GM03348 (cell line): ENCODE results near the gene LRRC47.
"Not testable (repeated sequence)": the region's sequence is repeated elsewhere in the genome, so short reads cannot be mapped to it uniquely, and the experiment has no call there.

ENCODE experiments used
- DNase-seq: peaks from one replicate; pipeline ENCODE4 v3.0.0; 2012; ENCODE audit warnings: low spot score

The LRRC47 gene

DNA sequence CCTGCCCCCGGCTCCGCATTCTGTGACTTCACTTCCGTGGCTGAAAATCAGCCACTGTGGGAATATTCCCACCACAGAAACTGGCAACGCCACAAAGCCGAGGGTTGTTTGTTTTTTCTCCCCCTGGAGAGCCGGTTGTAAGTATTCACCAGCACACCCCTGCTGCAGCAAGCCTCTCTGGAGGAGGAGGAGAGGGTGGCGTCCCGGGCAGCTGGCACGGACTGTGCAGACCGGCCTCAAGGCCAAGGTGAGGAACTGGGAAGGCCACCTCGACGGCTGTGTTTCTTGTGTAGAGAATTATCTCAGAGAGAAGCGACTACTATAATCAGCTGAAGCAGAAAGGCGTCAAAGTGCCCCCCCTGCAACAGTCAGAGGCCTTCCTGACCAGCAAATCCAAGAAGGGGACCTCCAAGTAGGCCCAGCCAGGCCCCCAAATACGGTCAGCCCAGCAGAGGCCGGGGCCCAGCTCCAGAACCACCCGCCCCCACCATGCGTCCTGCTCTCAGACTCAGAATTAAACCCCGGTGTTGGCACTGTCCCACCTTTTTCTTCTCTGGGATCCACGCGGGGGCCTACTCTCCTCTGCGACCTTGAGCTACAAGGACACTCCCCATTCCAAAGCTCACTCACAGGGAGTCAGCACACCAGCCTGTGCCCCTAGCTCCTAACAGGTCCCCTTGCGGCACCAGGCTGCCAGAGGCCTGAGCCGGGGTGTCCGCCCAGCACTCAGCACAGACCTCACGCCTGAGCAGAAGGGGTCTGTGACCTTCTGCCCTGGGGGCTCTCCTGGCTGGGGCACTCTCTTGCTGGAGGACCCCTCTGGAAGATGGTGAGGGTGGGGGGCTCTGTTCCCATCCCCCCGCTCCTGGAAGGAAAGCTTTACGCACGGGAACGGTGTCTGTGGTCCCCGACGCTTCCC lies 24.9 kb downstream of the LRRC47 start:
- no peak for DNase-seq

GRCh38 chr1:3770047-3770765 lies 26.1 kb downstream of the LRRC47 start:
- DNase-seq: no peak

DNA sequence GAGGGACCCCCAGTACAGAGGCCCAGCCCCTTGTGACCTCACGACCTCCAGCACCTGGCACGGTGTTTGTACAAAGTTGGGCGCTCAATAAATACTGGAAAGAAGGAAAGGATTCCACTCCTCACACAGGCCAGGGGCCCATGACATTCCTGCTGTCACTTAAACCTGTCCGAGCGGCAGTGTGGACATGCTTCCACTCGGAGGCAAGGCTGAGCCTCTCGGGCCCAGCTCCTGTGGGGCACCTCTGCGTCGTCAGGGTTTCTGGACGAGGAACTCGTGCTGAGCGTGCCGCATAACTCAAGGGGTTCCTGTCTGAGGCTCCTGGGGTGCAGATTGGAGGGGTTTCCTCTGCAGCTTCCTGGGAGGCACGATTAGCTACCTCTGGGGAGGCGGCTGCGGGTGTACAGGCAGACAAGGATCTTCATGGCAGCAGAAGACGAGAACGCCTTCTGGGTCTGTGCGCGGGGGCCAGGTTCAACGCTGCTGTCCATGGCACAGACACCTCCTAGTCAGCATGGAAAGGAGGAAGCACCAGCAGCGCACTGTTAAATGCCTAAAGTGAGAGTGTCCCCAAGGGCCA lies 27.4 kb downstream of the LRRC47 start:
- no peak for DNase-seq

DNA sequence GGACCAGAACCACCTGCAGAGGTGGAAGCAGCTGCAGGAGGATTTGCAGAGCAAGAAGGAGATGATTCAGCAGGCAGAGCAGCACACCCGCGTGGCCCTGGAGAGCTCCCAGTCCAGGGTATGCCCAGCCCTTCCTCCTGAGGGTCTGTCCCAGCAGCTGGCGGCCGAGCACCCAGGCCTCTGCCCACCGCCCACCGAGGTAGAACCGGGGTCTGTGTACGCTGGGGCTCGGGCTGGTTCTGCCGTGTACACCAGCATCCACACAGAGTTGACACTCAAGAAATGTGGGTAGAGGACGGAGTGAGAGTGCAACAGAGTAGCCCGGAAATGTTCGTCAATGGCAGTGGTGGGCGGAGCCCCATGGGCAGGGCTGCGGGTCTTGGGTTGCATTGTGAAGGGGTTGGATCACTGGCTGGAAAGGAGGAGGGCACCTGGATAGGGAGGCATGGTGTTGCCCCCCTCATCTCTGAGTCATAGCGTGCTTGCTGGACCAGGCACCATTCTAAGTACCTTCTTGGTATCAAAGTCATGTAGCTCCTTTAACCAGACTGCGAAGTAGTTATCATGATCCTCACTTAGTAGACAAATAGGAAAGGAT lies 28.9 kb downstream of the LRRC47 start:
- no peak for DNase-seq

- no peak for DNase-seq
These were observed 32.8 kb downstream of the LRRC47 start for GRCh38 chr1:3763351-3764125.

DNA sequence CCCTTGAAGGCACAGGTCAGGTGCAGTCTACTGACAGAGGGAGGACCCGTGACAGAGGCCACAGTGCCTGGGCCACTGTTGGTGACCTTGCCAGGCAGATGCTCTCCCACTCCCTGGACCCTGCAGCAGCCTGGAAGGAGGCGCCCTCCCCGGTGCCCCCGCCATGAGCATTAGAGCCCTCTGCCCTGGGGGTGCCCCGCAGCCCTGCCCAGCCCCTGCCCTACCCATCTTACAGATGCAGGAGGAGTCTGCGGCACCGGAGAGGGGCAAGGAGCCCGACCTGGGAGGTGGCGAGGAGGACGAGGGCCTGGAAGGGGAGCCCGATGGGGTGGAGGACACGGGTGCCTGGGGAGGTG lies 33.4 kb downstream of the LRRC47 start:
- no peak for DNase-seq

DNA sequence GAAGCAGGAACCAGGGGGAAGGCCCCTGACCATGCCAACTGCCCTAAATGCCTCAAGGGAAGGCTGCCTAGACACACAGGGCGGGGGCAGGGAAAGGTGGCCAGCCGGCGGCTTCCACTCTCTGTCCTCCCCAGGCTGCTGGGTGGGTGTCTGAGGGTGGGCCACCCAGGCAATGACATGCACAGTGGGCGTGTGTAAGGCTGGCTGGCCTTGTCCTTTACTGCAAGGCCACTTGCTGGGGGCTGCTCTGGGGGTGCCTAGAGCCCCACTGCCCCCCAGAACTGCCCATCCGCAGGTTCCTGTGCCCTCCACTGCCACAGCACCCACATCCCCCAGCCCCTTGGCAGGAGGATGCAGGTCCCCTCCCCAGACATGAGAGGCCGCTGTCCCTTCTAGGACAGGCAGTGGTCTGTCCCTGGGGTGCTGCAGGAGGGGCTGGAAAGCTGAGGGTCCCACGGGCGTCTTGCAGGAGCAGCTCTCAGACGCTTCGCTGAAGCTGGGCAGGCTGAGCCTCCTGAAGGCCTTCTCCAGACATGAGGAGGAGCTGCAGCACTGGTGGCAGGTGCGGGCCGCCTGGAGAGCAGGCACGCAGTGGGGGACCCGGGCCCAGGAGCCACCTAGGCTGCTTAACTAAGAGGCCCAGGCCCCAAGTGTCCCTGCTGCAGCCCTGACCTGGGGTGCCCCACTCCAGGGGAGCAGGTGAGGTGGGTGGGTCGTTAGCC lies 34.0 kb downstream of the LRRC47 start:
- no peak for DNase-seq

- no peak for DNase-seq
These were observed 34.8 kb downstream of the LRRC47 start for GRCh38 chr1:3761296-3762010.

DNA sequence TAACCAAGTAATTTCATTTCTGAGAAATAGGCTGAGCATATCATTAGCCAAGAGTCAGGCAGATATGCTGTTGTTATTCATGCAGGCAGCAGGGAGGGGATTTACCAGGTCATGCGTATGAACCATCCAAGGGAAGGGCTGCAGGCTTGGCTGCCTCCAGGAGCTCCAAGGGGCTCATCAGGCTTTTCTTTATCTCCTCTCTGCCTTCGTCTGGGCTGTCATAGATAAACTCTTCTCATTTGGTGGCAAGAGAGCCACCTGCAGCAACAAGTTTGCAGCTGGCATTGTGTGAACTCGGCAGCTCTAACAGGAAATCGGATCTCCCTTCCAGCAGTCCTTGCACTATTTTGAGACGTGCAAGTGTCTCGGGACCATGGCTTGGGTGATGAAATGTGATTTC lies 36.5 kb downstream of the LRRC47 start:
- no peak for DNase-seq

DNA sequence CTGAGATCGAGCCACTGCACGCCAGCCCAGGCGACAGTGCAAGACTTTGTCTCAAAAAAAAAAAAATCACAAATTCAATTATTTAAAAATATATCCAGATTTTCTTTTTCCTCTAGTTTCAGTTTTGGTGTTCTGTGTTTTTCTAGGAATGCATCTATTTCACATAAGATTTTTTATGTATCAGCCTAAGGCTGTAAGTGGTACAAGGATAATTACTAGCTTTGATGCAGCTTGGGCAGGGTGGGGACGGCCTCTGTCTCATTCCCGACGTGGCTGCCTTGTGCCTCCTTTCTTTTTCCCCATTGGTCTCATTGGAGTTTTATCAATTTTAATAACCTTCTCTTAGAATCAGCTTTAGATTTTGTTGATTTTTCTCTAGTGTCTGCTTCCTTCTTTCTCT lies 37.1 kb downstream of the LRRC47 start:
- no peak for DNase-seq

DNA sequence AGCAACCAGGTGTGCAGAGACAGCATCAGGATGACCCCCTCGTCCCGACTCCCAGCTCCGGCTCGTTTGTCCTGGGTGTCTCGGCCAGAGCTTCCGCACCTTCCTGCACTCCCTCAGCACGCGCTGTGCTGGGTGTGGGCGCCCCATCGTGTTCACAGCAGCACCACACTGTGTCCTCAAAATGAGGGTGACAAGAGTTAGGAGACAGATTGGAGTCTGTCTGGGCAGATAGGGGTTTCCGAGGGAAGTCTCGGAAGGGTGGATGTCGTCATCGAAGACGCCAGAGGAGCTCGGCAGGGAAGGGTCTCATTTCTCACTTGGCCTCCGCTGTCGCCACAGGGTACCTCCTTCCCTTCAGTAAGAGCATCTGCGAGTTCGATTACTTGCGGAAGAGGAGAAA lies 39.9 kb downstream of the LRRC47 start:
- DNase-seq: no peak

DNA sequence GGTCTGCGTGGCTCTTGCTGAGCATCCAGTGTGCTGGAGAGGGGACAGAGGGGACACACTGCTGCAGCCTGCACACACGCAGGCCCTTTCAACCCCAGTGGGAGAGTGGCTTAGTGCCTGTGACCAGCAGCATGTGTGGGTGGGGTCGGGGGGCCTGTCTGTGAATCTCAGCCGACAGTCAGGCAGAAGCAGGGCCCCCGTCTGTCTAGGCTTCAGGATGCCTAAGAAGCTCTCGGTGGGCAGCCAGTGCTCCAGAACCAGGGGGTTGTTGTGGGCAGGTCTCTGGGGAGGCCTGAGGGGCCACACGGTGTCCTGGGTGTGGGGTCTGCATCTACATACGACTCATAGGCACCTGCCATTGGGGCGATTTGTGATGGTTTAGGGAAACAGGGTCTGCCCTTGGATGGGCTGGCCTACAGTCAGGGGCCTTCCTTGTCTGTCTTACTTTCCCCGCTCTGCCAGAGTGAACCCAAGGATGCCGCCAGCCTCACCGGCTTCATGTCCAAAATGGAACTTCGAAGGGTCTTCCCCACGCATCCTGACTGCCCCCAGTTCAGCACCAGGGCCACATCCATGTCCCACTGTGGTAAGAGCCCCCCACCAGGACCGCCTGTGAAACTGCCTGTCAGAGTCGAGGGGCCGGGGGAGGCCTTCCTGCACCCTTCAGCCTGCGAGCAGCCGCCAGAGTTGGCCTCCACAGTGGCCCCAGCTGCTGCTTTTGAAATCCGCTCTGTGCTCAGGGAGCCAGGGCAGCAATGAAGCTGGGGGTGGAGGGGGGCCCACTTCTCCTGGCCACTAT lies 42.4 kb downstream of the LRRC47 start:
- DNase-seq: no peak

- no peak for DNase-seq
These were observed 43.8 kb downstream of the LRRC47 start, which contains the start of gene CCDC27 for GRCh38 chr1:3752400-3752945. Gene CCDC27 (plus strand): TSS chr1:3752450. CDS start chr1:3752482, 32 bp downstream.

DNA sequence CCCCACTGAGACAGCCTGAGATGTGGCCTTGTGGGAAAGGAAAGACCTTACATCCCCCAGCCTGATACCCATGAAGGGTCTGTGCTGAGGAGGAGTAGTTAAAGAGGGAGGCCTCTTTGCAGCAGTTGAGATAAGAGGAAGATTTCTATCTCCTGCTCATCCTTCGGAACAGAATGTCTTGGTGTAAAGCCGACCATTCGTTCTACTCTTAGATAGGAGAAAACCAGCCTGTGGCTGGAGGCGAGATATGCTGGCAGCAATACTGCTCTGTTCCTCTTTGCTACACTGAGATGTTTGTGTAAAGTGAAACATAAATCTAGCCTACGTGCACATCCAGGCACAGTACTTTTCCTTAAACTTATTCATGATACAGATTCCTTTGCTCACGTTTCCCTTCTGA lies 45.6 kb downstream of the LRRC47 start:
- DNase-seq: no peak

- DNase-seq: no peak
These were observed 46.8 kb downstream of the LRRC47 start for GRCh38 chr1:3749512-3749911.

- not testable (repeated sequence) for DNase-seq
These were observed 47.9 kb downstream of the LRRC47 start for GRCh38 chr1:3748316-3748900.

- no peak for DNase-seq
These were observed 48.4 kb downstream of the LRRC47 start for GRCh38 chr1:3747903-3748302.

GRCh38 chr1:3747522-3747848 lies 48.8 kb downstream of the LRRC47 start:
- DNase-seq: no peak
